Type B pancreatic cell (in vitro differentiated cells): ENCODE measurements around the gene ANKRD1. TPM values are rescaled to one million over a fixed set of nuclear protein-coding genes. Genes with fewer than 3 reads are reported as not detected.
A peak's percentile ranks its signal among the peaks of the same experiment; 100 is the strongest.

Experiments used
- DNase-seq: peaks from one replicate; pipeline ENCODE4 v3.0.0; 2021; ENCODE audit warnings: mixed read lengths; ENCODE audit not compliant: unreplicated experiment; ENCODE audit errors: extremely low spot score
- H3K27ac Mint-ChIP-seq: 2 replicates; pipeline ENCODE4 v1.8.0; 2021; ENCODE audit warnings: mild to moderate bottlenecking, mixed read lengths
- H3K27me3 Mint-ChIP-seq: 2 replicates; pipeline ENCODE4 v1.8.0; 2021; ENCODE audit warnings: mixed read lengths
- H3K36me3 Mint-ChIP-seq: 2 replicates; pipeline ENCODE4 v1.8.0; 2021; ENCODE audit warnings: mixed read lengths
- H3K4me1 Mint-ChIP-seq: one replicate; pipeline ENCODE4 v1.8.0; 2021; ENCODE audit warnings: mixed read lengths; ENCODE audit not compliant: unreplicated experiment
- H3K4me3 Mint-ChIP-seq: 2 replicates; pipeline ENCODE4 v1.8.0; 2021; ENCODE audit warnings: mild to moderate bottlenecking, mixed read lengths
- H3K9me3 Mint-ChIP-seq: 2 replicates; pipeline ENCODE4 v1.8.0; 2021; ENCODE audit warnings: mixed read lengths
- CTCF ChIP-seq: fragments of 200-600 bp; sonication (generic); conservative IDR thresholded peaks from 2 replicates; pipeline ENCODE4 v1.5.0; 2021; ENCODE audit warnings: antibody characterized with exemption, mild to moderate bottlenecking
- total RNA-seq: library from RNA; stranded (reverse); gene quantifications from 2 replicates; pipeline ENCODE4 v1.2.1, GENCODE V29; 2021; ENCODE audit warnings: low replicate concordance

The ANKRD1 gene
- total RNA-seq, 1 donor from 2014 or later: 3.3 TPM

GRCh38 chr10:90923111-90923731, 2.3 kb upstream of the ANKRD1 start:
- Mint-ChIP-seq H3K36me3 (no peaks in the 10 kb centered on the region), H3K4me1 (no peaks in the 10 kb centered on the region), H3K27ac (no peak overlapping the region), H3K4me3 (no peak overlapping the region), H3K9me3 (no peaks in the 10 kb centered on the region), H3K27me3 (peaks cover 6% of the 10 kb centered on the region)
- no peak for DNase-seq
- TF ChIP-seq CTCF: no peak

GRCh38 chr10:90921906-90922305, 1.0 kb upstream of the ANKRD1 start:
- H3K9me3 Mint-ChIP-seq: no peaks in the 10 kb centered on the region
- H3K36me3 Mint-ChIP-seq: no peaks in the 10 kb centered on the region
- no peaks in the 10 kb centered on the region for H3K4me1 Mint-ChIP-seq
- H3K4me3 Mint-ChIP-seq: no peak overlapping the region
- H3K27ac Mint-ChIP-seq: no peak overlapping the region
- DNase-seq: no peak
- TF ChIP-seq CTCF: no peak
- peaks cover 6% of the 10 kb centered on the region for H3K27me3 Mint-ChIP-seq

- no peak overlapping the region for H3K4me3 Mint-ChIP-seq
- H3K9me3 Mint-ChIP-seq: no peaks in the 10 kb centered on the region
- no peaks in the 10 kb centered on the region for H3K36me3 Mint-ChIP-seq
- TF ChIP-seq CTCF: no peak
- peaks cover 6% of the 10 kb centered on the region for H3K27me3 Mint-ChIP-seq
- H3K4me1 Mint-ChIP-seq: no peaks in the 10 kb centered on the region
- peak overlapping the region; percentile 18 for H3K27ac Mint-ChIP-seq
- DNase-seq: no peak
Measured at GRCh38 chr10:90919683-90920574, 958 bp downstream of the ANKRD1 start.

GRCh38 chr10:90917968-90918318, 2.9 kb downstream of the ANKRD1 start:
- H3K27me3 Mint-ChIP-seq: peaks cover 6% of the 10 kb centered on the region
- no peak for TF ChIP-seq CTCF
- H3K4me1 Mint-ChIP-seq: no peaks in the 10 kb centered on the region
- no peaks in the 10 kb centered on the region for H3K36me3 Mint-ChIP-seq
- no peaks in the 10 kb centered on the region for H3K9me3 Mint-ChIP-seq
- H3K4me3 Mint-ChIP-seq: no peak overlapping the region
- no peak overlapping the region for H3K27ac Mint-ChIP-seq
- DNase-seq: no peak

- DNase-seq: no peak
- Mint-ChIP-seq H3K4me3 (no peak overlapping the region), H3K4me1 (peaks cover 4% of the 10 kb centered on the region), H3K36me3 (no peaks in the 10 kb centered on the region), H3K27ac (no peak overlapping the region), H3K27me3 (peaks cover 6% of the 10 kb centered on the region), H3K9me3 (no peaks in the 10 kb centered on the region)
- no peak for TF ChIP-seq CTCF
Measured at GRCh38 chr10:90917238-90917967, 3.5 kb downstream of the ANKRD1 start.
